Stomach smooth muscle (tissue), 2 donors: ENCODE data around the gene NAV2.

Experiments
- H3K27ac ChIP-seq: one replicate; pipeline ENCODE4 v1.7.0; 2013; ENCODE audit warnings: mild to moderate bottlenecking, low read length, inconsistent platforms
- H3K27me3 ChIP-seq, 2 donors: one replicate each; pipeline ENCODE4 v1.7.0; 2013; ENCODE audit warnings: low read length in 2 of 2; ENCODE audit not compliant: insufficient read depth in 2 of 2, control insufficient read depth in 1 of 2
- H3K36me3 ChIP-seq, 2 donors: one replicate each; pipeline ENCODE4 v1.7.0; 2013; ENCODE audit warnings: low read length in 2 of 2; ENCODE audit not compliant: control insufficient read depth in 2 of 2, insufficient read depth in 2 of 2
- H3K4me1 ChIP-seq: one replicate; pipeline ENCODE4 v1.7.0; 2013; ENCODE audit warnings: low read length; ENCODE audit not compliant: control insufficient read depth, insufficient read depth
- H3K4me3 ChIP-seq, 2 donors: one replicate each; pipeline ENCODE4 v1.7.0; 2013; ENCODE audit warnings: low read length in 2 of 2
- H3K9ac ChIP-seq, 2 donors: one replicate each; pipeline ENCODE4 v1.7.0; 2013; ENCODE audit warnings: low read length in 2 of 2, mild to moderate bottlenecking in 1 of 2
- H3K9me3 ChIP-seq, 2 donors: one replicate each; pipeline ENCODE4 v1.7.0; 2013; ENCODE audit warnings: low read length in 2 of 2; ENCODE audit not compliant: control insufficient read depth in 2 of 2
- donor health status: healthy.
- donor health status: Pancreatic carcinoma.

NAV2 gene

DNA sequence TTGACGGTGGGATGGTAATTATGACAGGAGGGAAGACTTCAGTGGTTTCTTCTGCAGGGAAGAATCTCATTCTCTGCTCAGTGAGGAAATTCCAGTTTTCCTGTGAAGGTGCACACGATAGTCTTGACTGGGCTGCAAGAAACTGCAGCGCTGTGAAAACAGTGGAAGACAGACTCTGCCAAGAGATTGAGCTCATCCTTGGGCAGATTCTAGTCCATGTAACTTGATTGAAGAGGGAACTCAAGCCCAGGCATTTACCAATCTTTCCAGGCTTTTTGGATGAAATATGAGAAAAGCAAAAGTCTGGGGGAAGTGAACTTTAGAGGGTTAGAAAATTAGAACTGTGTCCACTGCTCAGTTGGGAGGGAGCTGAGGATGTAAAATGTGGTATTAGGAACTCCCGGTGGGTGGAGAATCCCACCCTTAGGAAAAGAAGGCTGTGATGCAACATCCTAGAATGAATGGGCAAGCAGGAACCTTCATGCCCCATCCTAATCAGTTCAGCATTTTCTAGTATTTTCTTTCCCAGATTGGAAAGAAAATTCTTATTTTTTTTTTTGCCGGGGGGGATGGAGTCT lies 235.0 kb downstream of the NAV2 start:
- no peaks in the 10 kb centered on the region for H3K9me3 ChIP-seq
- peaks cover 10% of the 10 kb centered on the region for H3K4me1 ChIP-seq
- no peaks in the 10 kb centered on the region for H3K27me3 ChIP-seq
- H3K36me3 ChIP-seq, result peaks cover 32 to 36% of the 10 kb centered on the region in 2 donors
- no peak overlapping the region for H3K4me3 ChIP-seq
- H3K9ac ChIP-seq, result no peak overlapping the region
- H3K27ac ChIP-seq, result no peak overlapping the region

DNA sequence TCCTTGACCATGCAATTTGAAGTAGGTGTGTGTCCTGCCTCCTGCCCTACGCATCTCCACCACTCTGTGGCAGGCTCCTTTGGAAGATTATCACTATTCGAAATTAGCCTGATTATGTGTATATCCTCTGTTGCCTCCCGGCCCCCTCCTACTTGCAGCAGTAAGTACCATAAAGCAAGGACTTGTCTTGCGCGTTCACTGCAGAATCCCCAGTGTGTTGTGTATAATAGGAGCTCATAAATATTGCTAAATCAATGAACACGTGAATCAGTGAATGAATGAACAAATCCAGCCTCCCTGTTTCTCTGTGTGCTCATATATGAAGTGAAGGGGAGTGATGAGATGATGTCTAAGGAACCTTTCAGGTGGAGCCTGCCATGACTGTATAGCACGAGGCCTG lies 237.0 kb downstream of the NAV2 start:
- Histone ChIP-seq H3K9me3 (no peaks in the 10 kb centered on the region), H3K36me3 (peaks cover 32 to 36% of the 10 kb centered on the region in 2 donors), H3K4me3 (no peak overlapping the region), H3K9ac (no peak overlapping the region), H3K4me1 (peaks cover 27% of the 10 kb centered on the region), H3K27me3 (no peaks in the 10 kb centered on the region), H3K27ac (no peak overlapping the region)

DNA sequence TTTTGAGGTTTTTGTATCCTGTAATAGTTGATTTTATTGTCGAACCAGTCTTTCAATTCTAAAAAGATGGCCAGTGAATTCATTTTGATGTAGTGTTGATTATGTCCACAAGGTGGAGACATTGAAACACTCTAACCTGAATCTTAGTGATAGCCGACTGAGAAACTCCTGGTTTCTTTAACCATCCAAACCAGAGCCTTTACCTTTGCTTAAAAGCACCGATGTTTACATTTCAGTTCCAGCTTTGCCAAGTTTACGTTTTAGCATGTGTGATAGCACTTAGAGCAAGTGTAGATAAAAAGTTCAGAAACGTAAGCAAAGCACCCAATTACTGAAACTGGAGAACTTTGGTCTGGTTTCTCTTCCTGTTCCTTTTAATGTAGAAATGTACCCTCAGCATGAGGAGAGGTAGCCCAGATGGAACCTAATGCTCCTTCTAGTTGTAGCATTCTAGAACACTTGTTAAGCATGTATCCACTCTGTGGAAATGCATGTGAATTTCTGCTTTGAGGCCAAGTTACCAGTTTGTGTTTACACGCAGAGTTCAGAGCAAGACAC lies 239.0 kb downstream of the NAV2 start:
- Histone ChIP-seq H3K9ac (no peak overlapping the region), H3K27ac (no peak overlapping the region)

DNA sequence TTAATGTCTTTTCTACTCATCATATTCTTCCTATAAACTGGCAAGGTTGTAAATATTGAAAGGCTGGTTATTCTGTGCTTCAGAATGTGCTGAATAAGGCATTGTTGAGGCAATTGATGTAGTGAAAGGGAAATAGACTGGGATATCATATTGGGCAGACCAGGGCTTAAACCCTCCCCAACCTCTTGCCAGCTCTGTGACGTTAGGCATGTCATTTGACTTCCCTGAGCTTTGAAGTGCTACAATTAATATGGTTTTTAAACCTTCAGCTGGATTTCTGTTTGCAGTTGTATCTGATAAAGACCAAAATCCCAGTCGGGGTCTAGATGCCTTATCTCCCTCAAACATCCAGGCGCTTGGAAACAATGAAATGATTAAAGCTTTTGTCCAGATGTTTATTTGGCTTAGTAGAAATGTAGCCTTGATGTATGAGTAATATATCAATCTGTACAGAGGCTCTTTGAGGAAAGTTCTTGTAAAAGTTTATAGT lies 239.5 kb downstream of the NAV2 start:
- H3K27ac ChIP-seq, result no peak overlapping the region
- H3K4me1 ChIP-seq, result peaks cover 30% of the 10 kb centered on the region
- no peak overlapping the region for H3K9ac ChIP-seq
- H3K4me3 ChIP-seq, result no peak overlapping the region
- no peaks in the 10 kb centered on the region for H3K27me3 ChIP-seq
- no peaks in the 10 kb centered on the region for H3K9me3 ChIP-seq
- peaks cover 18 to 31% of the 10 kb centered on the region in 2 donors for H3K36me3 ChIP-seq

More for the DNA sequence above, 239.0 kb downstream of the NAV2 start:
- H3K9me3 ChIP-seq, result no peaks in the 10 kb centered on the region
- H3K36me3 ChIP-seq, result peaks cover 18 to 32% of the 10 kb centered on the region in 2 donors
- H3K4me1 ChIP-seq, result peaks cover 30% of the 10 kb centered on the region
- H3K4me3 ChIP-seq, result no peak overlapping the region
- H3K27me3 ChIP-seq, result no peaks in the 10 kb centered on the region

DNA sequence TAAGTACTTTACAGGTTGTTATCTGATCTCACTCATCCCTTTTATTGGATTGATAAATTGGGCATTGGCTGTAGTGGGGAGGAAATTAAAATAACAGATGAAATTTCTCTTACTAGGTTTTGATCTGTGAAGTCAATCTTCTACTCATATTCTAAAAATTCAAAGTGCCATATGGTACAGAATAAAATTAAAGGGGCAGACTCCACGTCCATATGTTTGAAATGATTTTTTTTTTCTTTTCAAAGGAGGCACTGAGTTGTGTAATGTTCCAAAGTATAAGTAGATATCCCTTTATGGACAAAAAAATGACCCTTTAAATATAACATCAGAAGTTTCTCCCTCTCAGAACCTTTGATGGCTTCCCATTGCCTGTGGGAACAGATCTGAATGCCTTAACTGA lies 240.3 kb downstream of the NAV2 start:
- Histone ChIP-seq H3K36me3 (peaks cover 22 to 25% of the 10 kb centered on the region in 2 donors), H3K4me1 (peaks cover 30% of the 10 kb centered on the region), H3K27me3 (no peaks in the 10 kb centered on the region), H3K4me3 (no peak overlapping the region), H3K9ac (no peak overlapping the region), H3K27ac (peak overlapping the region; percentile 11), H3K9me3 (no peaks in the 10 kb centered on the region)

DNA sequence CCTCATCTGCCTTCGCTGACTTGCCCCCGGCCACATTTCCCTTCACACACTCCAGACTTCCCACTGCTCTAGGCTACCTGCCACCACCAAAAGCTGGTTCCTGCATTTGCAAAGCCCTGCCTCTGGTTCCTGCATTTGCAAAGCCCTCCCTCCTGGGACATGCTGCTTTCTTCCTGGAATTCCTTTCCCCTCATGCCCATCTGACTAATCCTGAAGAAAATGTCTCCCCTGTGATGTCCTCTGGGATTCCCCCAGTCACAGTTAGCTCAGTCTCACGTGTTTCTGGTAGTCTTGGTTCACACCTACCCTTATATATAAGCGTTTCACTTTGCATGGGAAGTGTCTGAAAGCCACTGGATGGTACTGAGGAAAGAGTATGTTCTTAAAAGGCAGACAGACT lies 240.7 kb downstream of the NAV2 start:
- Histone ChIP-seq H3K4me1 (peaks cover 33% of the 10 kb centered on the region), H3K27ac (peak overlapping the region; percentile 11), H3K9ac (no peak overlapping the region), H3K27me3 (no peaks in the 10 kb centered on the region), H3K4me3 (no peak overlapping the region), H3K36me3 (peaks cover 22 to 25% of the 10 kb centered on the region in 2 donors), H3K9me3 (no peaks in the 10 kb centered on the region)

DNA sequence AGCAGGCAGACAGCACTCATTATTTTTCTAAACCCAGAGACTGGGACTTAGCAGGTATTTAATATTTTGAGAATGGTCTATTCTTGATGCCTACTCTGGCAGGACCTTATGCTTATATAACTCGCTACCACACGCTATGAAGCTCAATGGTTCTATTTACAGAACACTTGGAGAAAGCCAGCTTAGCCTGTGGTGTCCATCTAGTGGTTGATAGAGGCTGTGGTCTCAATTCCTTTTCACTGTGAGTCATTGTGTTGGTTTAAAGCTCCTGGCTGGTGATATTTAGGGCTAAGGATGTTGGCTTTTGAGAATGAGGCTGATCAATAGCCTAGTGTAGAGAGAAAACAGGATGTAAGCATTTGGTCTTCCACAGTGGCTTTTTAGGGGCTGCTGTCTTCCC lies 241.3 kb downstream of the NAV2 start:
- H3K9ac ChIP-seq, result no peak overlapping the region
- H3K27me3 ChIP-seq, result no peaks in the 10 kb centered on the region
- peaks cover 37% of the 10 kb centered on the region for H3K4me1 ChIP-seq
- peak overlapping the region; percentile 11 for H3K27ac ChIP-seq
- no peak overlapping the region for H3K4me3 ChIP-seq
- peaks cover 21 to 25% of the 10 kb centered on the region in 2 donors for H3K36me3 ChIP-seq
- no peaks in the 10 kb centered on the region for H3K9me3 ChIP-seq

DNA sequence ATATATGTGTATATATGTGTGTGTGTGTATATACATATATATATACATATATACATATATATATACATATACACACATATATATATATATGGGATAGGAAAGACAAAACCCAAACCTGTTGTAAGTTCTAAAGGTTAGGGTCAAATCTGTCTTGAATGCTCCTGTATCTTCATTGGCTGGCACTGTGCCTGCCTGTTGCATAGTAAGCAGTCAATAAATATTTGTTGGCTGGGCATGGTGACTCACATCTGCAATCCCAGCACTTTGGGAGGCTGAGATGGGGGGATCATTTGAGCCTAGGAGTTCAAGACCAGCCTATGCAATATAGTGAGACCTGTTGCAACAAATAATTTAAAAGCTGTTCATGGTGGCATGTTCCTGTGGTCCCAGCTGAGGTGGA lies 242.3 kb downstream of the NAV2 start:
- Histone ChIP-seq H3K4me1 (peaks cover 40% of the 10 kb centered on the region), H3K9me3 (no peaks in the 10 kb centered on the region), H3K4me3 (no peak overlapping the region), H3K27me3 (no peaks in the 10 kb centered on the region), H3K27ac (no peak overlapping the region), H3K9ac (no peak overlapping the region), H3K36me3 (peaks cover 11 to 22% of the 10 kb centered on the region in 2 donors)

DNA sequence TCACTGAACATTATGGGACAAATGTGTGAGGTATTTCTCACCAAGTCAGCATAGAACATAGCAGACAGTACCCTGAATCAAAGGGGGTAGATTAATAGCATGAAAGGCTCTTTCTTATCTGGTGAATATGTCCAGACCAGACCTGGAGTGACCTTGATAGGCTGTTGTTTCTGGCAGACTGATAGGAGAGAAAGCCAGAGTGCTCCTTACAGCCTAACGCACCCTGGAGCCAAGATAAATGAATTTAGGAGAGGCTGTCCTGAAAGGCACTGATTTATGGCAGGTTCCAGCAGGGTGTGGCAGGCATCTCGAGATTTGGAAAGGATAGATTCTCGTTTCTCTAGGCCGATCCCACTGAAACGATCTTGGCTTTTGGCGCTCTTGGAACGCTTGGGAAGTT lies 243.0 kb downstream of the NAV2 start:
- peaks cover 40% of the 10 kb centered on the region for H3K4me1 ChIP-seq
- H3K27ac ChIP-seq, result no peak overlapping the region
- no peak overlapping the region for H3K4me3 ChIP-seq
- no peak overlapping the region for H3K9ac ChIP-seq
- H3K36me3 ChIP-seq, result peaks cover 7 to 21% of the 10 kb centered on the region in 2 donors
- no peaks in the 10 kb centered on the region for H3K9me3 ChIP-seq
- no peaks in the 10 kb centered on the region for H3K27me3 ChIP-seq

DNA sequence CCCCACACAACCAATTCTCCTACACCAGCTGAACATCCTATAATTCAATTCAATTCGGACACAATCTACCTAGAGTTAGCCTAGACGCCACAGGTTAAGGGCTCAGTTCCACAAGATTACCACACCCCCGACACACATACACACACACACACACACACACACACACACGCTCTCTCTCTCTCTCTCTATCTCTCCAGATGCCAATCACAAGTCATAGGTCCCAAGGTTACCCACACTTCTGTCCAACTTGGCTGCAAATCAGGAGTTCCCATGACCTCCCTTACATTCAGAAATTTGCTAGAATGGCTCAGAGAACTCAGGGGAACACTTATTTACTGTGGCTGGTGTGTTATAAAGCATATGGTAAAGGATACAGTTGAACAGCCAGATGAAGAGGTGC lies 243.6 kb downstream of the NAV2 start:
- Histone ChIP-seq H3K27ac (no peak overlapping the region), H3K27me3 (no peaks in the 10 kb centered on the region), H3K9me3 (no peaks in the 10 kb centered on the region), H3K36me3 (peaks cover 7 to 21% of the 10 kb centered on the region in 2 donors), H3K4me3 (no peak overlapping the region), H3K9ac (no peak overlapping the region), H3K4me1 (peaks cover 40% of the 10 kb centered on the region)

DNA sequence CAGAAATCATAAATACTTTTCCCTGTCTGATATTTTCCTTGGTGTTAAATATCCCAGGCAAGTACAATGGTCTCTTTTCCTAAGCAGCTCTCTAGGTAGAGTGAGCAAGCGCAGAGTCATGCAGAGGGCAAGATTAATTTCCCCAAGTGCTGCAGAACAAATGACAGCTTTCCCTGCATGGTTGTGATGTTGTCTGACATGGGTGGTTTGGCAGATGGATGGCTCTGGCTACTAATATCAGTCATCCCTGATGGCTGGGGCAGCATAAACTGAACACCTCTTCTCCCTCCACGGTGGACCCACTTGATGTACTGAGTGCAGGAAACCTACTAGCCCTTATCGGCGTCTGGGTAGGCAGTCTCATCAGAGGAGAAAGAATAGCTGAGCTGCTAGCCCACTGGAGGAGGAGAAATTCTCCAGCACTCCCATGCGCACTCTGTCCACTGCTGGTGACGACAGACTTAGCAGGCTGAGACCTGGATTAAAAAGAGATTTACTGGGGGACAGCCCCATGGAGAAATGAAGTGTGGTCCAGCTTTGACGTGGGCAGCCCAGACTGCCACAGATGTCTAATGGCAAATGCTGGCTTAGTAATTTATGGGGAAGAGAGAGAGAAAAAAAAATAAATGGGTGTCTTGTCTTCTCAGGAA lies 244.8 kb downstream of the NAV2 start:
- no peaks in the 10 kb centered on the region for H3K9me3 ChIP-seq
- peaks cover 32% of the 10 kb centered on the region for H3K4me1 ChIP-seq
- no peak overlapping the region for H3K9ac ChIP-seq
- no peak overlapping the region for H3K27ac ChIP-seq
- H3K4me3 ChIP-seq, result no peak overlapping the region
- peaks cover 16 to 25% of the 10 kb centered on the region in 2 donors for H3K36me3 ChIP-seq
- no peaks in the 10 kb centered on the region for H3K27me3 ChIP-seq
